H1 (cell line): ENCODE data around the gene TMEM97.

Experiments
- CREB1 ChIP-seq: IDR thresholded peaks from 2 replicates; pipeline ENCODE4 v1.6.1; 2012; ENCODE audit warnings: inconsistent platforms
- CTCF ChIP-seq, 3 experiments: IDR thresholded peaks; 1 replicate in 2 of 3; 2 replicates in 1 of 3; pipeline versions ENCODE4 v1.5.1 to v1.6.1; 2011; ENCODE audit warnings: low read length in 3 of 3, mild to moderate bottlenecking in 3 of 3, inconsistent platforms in 2 of 3, low read depth in 1 of 3, moderate library complexity in 1 of 3; ENCODE audit not compliant: insufficient read depth in 1 of 3; ENCODE audit errors: control extremely low read depth in 1 of 3
- GABPA ChIP-seq: IDR thresholded peaks from 2 replicates; pipeline ENCODE4 v1.6.1; 2011; ENCODE audit warnings: mild to moderate bottlenecking, low read length, moderate library complexity, borderline replicate concordance; ENCODE audit not compliant: insufficient read depth
- JUND ChIP-seq: IDR thresholded peaks from 2 replicates; pipeline ENCODE4 v1.6.1; 2011; ENCODE audit warnings: mild to moderate bottlenecking, improper control_type of control experiment, low read length
- ZNF274 ChIP-seq: IDR thresholded peaks from 2 replicates; pipeline ENCODE4 v1.7.0; 2012; ENCODE audit warnings: low read length, borderline replicate concordance; ENCODE audit errors: extremely low read depth

GRCh38 chr17:28342313-28342712 is 23.3 kb downstream of the TMEM97 start:
- TF ChIP-seq JUND (no peak), GABPA (no peak), CTCF (IDR thresholded peaks at IDR 0.05; ENCODE audit: control extremely low read depth in 1 of 3, insufficient read depth in 1 of 3, low read depth in 1 of 3, low read length in 3 of 3) (no peak), ZNF274 (no peak), CREB1 (no peak)
